GM10266 (cell line): ENCODE data around the gene GANC.

Source experiments
- DNase-seq: peaks from one replicate; pipeline ENCODE4 v3.0.0; 2012; ENCODE audit errors: extremely low spot score
- TF ChIP-seq, protein P1 (sequence below): IDR thresholded peaks from 2 replicates; pipeline ENCODE4 v1.5.1; 2012; ENCODE audit warnings: mild to moderate bottlenecking, low read depth; ENCODE audit not compliant: control insufficient read depth, insufficient read depth; ENCODE audit errors: missing control alignments

The GANC gene

DNA sequence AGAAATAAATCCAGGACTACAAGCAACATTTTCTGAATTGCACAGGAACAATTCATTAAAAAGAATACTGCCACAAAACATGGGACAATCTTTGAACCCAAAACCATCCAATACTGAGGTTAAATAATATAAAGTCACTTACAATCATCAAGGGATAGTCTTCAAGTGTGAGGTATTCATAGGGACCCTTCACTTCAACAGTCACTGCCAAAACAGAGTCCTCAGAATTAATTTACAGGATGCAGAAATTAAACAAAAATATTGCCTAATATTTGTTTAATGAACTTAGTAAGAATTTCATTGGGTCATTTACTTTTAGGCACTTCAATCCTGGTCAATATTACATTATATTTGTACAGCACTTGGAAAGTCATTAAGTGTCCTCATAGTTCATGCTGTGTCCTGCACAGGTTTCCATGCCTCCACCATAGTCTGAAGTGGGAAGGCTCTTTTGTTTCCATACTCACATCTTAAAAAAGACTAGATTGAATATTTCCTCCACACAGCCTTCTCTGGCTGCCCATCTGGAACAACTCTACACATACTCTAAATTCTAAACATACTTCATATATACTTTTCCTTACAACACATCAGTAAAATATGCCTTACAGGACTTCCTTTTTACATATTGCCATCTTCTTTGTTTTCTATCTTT lies 33.3 kb upstream of the GANC start:
- no peak for DNase-seq
- TF ChIP-seq, protein P1, sequence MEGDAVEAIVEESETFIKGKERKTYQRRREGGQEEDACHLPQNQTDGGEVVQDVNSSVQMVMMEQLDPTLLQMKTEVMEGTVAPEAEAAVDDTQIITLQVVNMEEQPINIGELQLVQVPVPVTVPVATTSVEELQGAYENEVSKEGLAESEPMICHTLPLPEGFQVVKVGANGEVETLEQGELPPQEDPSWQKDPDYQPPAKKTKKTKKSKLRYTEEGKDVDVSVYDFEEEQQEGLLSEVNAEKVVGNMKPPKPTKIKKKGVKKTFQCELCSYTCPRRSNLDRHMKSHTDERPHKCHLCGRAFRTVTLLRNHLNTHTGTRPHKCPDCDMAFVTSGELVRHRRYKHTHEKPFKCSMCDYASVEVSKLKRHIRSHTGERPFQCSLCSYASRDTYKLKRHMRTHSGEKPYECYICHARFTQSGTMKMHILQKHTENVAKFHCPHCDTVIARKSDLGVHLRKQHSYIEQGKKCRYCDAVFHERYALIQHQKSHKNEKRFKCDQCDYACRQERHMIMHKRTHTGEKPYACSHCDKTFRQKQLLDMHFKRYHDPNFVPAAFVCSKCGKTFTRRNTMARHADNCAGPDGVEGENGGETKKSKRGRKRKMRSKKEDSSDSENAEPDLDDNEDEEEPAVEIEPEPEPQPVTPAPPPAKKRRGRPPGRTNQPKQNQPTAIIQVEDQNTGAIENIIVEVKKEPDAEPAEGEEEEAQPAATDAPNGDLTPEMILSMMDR = no peak

DNA sequence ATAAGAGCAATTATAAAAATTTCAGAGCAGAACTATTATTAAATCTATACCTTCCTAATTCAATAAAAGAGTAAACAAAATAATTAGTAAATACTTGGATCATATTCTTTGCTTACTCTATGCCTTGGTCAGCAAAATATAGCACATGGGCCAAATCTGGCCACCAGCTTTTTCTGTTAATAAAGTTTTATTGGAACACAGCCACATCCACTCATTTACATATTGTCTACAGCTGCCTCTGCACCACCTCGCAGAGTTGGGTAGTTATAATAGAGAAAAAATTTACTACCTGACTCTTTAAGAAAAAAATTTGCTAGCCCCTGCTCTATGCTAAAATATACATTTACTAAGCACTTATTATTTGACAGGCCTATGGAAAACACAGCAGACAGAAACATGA lies 32.2 kb upstream of the GANC start:
- TF ChIP-seq, protein P1 = no peak
- no peak for DNase-seq

DNA sequence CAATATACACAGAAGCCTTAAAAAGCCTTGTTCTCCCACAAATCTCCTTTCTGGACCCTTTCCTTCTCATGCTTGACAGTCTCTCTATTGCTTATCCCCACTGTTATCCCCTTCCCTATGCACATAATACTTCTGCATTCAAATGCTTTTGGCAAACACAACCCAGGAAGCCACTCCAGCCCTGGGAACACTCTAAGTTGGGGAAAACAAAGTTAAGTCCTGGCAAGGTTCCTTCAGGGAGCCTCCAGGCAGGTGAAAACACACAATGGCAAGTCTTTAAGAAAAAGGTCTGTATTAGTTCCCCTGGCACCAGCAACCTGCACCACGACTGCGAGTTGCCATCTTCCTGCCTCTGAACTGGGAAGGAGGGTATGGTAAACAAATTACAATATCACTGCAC lies 19.7 kb upstream of the GANC start:
- TF ChIP-seq, protein P1 = no peak
- DNase-seq = no peak

DNA sequence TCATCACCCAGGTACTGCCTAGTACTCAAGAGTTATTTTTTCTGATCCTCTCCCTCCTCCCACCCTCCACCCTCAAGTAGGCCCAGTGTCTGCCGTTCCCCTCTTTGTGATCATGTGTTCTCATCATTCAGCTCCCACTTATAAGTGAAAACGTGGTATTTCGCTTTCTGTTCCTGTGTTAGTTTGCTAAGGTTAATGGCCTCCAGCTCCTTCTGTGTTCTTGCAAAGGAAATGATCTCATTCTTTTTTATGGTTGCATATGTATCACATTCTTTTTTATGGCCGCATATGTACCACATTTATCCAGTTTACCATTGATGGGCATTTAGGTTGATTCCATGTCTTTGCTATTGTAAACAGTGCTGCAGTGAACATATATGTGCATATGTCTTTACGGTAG lies 8.2 kb upstream of the GANC start:
- TF ChIP-seq, protein P1 = no peak
- no peak for DNase-seq

DNA sequence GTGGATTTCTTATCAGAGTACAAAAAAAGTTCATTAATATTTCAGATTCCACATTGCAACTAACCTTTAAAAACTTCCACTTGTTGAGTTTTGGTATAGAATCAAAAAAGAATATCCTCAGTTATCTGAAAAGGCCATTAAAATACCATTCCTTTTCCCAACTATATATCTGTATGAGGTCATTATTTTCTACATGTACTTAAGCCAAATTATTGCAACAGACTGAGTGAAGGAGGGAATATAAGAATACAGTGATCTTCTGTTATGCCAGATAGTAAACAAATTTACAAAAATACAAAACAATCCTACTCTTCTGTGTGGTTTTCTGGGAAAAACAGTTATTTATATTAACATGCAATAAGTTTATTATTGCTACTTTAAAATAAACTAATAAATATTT lies 5.7 kb upstream of the GANC start:
- TF ChIP-seq, protein P1 = no peak
- no peak for DNase-seq

DNA sequence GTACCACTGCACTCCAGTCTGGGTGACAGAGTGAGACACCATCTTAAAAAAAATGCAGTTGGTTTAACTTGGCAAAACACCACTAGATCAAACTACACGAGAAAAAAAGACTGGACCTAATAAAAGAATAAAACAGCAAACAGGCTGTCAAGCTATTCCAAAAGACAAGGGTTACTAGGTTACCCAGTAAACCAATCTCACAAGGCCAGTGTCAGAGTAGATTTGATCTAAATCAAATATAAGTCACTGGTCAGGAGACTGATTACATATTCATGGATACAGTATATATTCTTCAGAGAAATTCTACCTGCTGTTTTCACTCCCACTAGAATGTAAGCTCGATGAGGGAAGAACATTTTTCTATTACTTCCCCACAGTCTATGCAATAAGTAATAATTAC lies 2.5 kb upstream of the GANC start:
- TF ChIP-seq, protein P1 = no peak
- no peak for DNase-seq

DNA sequence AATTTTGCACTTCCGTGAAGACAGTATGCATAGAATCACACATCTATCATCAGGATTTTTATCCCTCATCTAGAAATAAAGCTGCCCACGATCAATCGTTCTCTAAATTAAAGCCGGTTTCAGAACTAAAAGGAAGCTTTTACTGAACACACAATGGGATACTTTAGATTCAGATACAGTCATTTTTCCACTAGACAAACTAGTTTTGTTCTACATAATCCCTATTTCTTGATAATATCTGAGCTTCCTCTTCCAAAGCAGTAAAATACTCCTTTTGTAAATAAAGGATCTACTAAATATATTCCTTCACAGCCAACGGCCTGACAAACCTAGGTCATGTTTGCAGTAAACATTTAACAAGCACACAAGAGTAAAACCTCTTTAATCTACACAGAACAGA lies 2.0 kb upstream of the GANC start:
- TF ChIP-seq, protein P1 = no peak
- DNase-seq = no peak
